WTC11 (cell line): ENCODE data around the gene NSMCE1. TPM values are rescaled to one million over a fixed set of nuclear protein-coding genes. Genes with fewer than 3 reads are reported as not detected.

Experiments
- ATAC-seq: fragments of 200-7000 bp; cut with Tn5 transposase; 2 replicates; pipeline ENCODE4 v1.10.0; 2021; ENCODE audit warnings: mild to moderate bottlenecking, moderate library complexity
- CTCF ChIA-PET: fragments of 300-600 bp; sonication (Branson Sonifier 250); formaldehyde crosslinking; loops from one replicate; lab custom pipeline; 2021; ENCODE audit warnings: antibody characterized with exemption; lab: Charles Lee
- POLR2A ChIA-PET: fragments of 350-600 bp; sonication (Branson Sonifier 250); formaldehyde crosslinking; loops from one replicate; lab custom pipeline; 2021; ENCODE audit warnings: antibody characterized with exemption; lab: Charles Lee
- DNase-seq: peaks from one replicate; pipeline ENCODE4 v3.0.0; 2021; ENCODE audit warnings: low spot score
- H3K27ac Mint-ChIP-seq: 2 replicates; pipeline ENCODE4 v1.8.0; 2021; ENCODE audit warnings: mixed read lengths
- H3K27me3 Mint-ChIP-seq: 2 replicates; pipeline ENCODE4 v1.8.0; 2021; ENCODE audit warnings: low read depth, mild to moderate bottlenecking, moderate library complexity, mixed read lengths
- H3K36me3 Mint-ChIP-seq: 2 replicates; pipeline ENCODE4 v1.8.0; 2021; ENCODE audit warnings: mixed read lengths
- H3K4me1 Mint-ChIP-seq: 2 replicates; pipeline ENCODE4 v1.8.0; 2022; ENCODE audit warnings: mixed read lengths
- H3K4me3 Mint-ChIP-seq: 2 replicates; pipeline ENCODE4 v1.8.0; 2021; ENCODE audit warnings: mild to moderate bottlenecking, moderate library complexity, mixed read lengths
- H3K9me3 Mint-ChIP-seq: 2 replicates; pipeline ENCODE4 v1.8.0; 2021; ENCODE audit warnings: mixed read lengths
- CREM ChIP-seq: sonication (generic); formaldehyde crosslinking; IDR thresholded peaks from 2 replicates; pipeline ENCODE4 v1.8.1; 2022; ENCODE audit warnings: mild to moderate bottlenecking, missing genetic modification reagents, moderate library complexity
- ESRRA ChIP-seq: sonication (generic); formaldehyde crosslinking; IDR thresholded peaks from 2 replicates; pipeline ENCODE4 v1.8.1; 2022; ENCODE audit warnings: mild to moderate bottlenecking, missing genetic modification reagents, borderline replicate concordance
- KAT7 ChIP-seq: sonication (generic); formaldehyde crosslinking; IDR thresholded peaks from 2 replicates; pipeline ENCODE4 v1.8.1; 2023; ENCODE audit warnings: missing genetic modification reagents, mild to moderate bottlenecking, borderline replicate concordance
- SP1 ChIP-seq: sonication (generic); formaldehyde crosslinking; conservative IDR thresholded peaks from 2 replicates; pipeline ENCODE4 v1.8.1; 2022; ENCODE audit warnings: missing genetic modification reagents
- TCF7 ChIP-seq: sonication (generic); formaldehyde crosslinking; IDR thresholded peaks from 2 replicates; pipeline ENCODE4 v1.8.0; 2022; ENCODE audit warnings: mild to moderate bottlenecking, low read depth, missing genetic modification reagents, moderate library complexity
- ZNF416 ChIP-seq: fragments of 250-450 bp; sonication (Bioruptor Pico); IDR thresholded peaks from 2 replicates; pipeline ENCODE4 v1.9.0; 2021; ENCODE audit warnings: mild to moderate bottlenecking, inconsistent platforms
- total RNA-seq: library from RNA; stranded (reverse); gene quantifications from 3 replicates; pipeline ENCODE4 v1.2.3, GENCODE V29; 2021
- TF ChIP-seq, protein P1 (sequence below): fragments of 250-450 bp; sonication (Bioruptor Pico); conservative IDR thresholded peaks from 2 replicates; pipeline ENCODE4 v1.9.0; 2021; ENCODE audit warnings: mild to moderate bottlenecking
- TF ChIP-seq, protein P2 (sequence below): fragments of 250-450 bp; sonication (Bioruptor Pico); IDR thresholded peaks from 2 replicates; pipeline ENCODE4 v1.9.0; 2021; ENCODE audit warnings: mild to moderate bottlenecking
- TF ChIP-seq, protein P3 (sequence below): fragments of 200-600 bp; IDR thresholded peaks from 2 replicates; pipeline ENCODE4 v1.8.0; 2022; ENCODE audit warnings: antibody characterized with exemption
- TF ChIP-seq, protein P4 (sequence below): sonication (generic); formaldehyde crosslinking; IDR thresholded peaks from 2 replicates; pipeline ENCODE4 v1.8.0; 2022; ENCODE audit warnings: mild to moderate bottlenecking, missing genetic modification reagents
- TF ChIP-seq, protein P5 (sequence below): sonication (generic); formaldehyde crosslinking; IDR thresholded peaks from 2 replicates; pipeline ENCODE4 v1.8.1; 2023; ENCODE audit warnings: mild to moderate bottlenecking, missing genetic modification reagents
- TF ChIP-seq, protein P6 (sequence below): sonication (generic); formaldehyde crosslinking; conservative IDR thresholded peaks from 2 replicates; pipeline ENCODE4 v1.8.1; 2023; ENCODE audit warnings: mild to moderate bottlenecking, low read depth, missing genetic modification reagents, moderate library complexity
- TF ChIP-seq, protein P7 (sequence below): sonication (generic); formaldehyde crosslinking; IDR thresholded peaks from 2 replicates; pipeline ENCODE4 v1.8.1; 2023; ENCODE audit warnings: mild to moderate bottlenecking, missing genetic modification reagents
- TF ChIP-seq, protein P8 (sequence below): sonication (generic); formaldehyde crosslinking; IDR thresholded peaks from 2 replicates; pipeline ENCODE4 v1.8.1; 2023; ENCODE audit warnings: mild to moderate bottlenecking, missing genetic modification reagents, moderate library complexity
- TF ChIP-seq, protein P9 (sequence below): fragments of 250-450 bp; sonication (Bioruptor Pico); IDR thresholded peaks from 2 replicates; pipeline ENCODE4 v1.9.0; 2021; ENCODE audit warnings: mild to moderate bottlenecking

The NSMCE1 gene
- total RNA-seq, 1 experiment from 2014 or later, result 29.4 TPM

DNA sequence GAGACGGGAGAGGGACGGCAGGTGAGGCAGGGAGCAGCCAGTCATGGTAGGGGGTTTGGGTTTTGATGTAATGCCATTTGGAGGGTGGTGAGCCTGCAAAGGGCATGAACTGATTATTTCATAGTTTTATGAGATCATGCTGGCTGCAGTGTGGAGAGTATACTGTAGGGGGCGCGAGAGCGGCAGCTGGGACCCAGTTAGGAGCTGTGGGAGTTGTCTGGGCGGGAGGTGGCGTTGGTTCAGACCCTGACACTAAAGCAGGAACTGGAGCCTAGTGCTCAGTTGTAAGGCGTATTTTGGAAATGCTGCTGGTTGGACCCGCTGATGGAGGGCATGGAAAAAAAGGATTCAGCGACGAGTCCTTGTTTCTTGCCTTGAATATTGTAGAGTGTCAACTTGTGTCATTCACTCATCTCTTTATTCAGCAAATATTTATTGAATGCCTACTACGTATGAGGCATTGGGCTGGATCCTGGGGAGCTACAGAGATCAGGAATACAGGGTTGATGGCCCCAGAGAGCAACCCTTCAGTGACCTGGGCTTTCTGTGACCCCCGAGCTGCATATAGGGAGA lies 89.0 kb downstream of the NSMCE1 start:
- TF ChIP-seq, protein P1, sequence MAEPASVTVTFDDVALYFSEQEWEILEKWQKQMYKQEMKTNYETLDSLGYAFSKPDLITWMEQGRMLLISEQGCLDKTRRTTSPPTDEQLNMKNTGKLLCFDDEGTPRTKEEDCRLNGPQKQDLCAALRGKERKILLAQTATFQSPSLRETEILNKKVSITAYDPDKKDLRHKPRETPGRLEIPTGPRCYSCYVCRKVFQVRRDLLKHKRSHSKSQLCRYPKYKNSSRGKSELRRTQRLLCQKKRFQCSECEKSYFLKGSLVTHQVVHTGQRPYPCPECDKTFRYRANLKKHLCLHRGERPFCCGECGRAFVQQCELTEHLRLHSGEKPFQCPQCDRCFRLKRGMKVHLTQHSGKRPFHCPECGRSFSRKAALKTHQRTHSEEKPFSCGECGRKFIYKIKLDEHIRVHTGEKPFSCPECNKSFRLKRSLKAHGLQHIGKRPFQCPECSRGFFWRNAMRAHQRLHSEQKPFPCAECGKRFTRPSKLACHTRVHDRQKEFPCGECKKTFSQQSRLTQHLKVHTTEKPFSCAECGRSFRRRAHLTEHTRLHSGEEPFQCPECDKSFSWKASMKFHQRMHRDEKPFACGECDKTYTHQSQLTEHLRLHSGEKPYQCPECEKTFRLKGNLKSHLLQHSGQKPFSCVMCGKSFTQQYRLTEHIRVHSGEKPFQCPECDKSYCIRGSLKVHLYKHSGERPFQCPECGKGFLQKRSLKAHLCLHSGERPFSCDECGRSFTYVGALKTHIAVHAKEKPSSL (CRISPR knock-in tag), result no peak
- TF ChIP-seq, protein P2, sequence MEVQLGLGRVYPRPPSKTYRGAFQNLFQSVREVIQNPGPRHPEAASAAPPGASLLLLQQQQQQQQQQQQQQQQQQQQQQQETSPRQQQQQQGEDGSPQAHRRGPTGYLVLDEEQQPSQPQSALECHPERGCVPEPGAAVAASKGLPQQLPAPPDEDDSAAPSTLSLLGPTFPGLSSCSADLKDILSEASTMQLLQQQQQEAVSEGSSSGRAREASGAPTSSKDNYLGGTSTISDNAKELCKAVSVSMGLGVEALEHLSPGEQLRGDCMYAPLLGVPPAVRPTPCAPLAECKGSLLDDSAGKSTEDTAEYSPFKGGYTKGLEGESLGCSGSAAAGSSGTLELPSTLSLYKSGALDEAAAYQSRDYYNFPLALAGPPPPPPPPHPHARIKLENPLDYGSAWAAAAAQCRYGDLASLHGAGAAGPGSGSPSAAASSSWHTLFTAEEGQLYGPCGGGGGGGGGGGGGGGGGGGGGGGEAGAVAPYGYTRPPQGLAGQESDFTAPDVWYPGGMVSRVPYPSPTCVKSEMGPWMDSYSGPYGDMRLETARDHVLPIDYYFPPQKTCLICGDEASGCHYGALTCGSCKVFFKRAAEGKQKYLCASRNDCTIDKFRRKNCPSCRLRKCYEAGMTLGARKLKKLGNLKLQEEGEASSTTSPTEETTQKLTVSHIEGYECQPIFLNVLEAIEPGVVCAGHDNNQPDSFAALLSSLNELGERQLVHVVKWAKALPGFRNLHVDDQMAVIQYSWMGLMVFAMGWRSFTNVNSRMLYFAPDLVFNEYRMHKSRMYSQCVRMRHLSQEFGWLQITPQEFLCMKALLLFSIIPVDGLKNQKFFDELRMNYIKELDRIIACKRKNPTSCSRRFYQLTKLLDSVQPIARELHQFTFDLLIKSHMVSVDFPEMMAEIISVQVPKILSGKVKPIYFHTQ (CRISPR knock-in tag), result no peak
- TF ChIP-seq ZNF416 (CRISPR knock-in tag) (no peak), ESRRA (CRISPR knock-in tag) (no peak), SP1 (0 out of 2 replicates have a peak, but pooled peaks have one; percentile 26)
- TF ChIP-seq, protein P3, sequence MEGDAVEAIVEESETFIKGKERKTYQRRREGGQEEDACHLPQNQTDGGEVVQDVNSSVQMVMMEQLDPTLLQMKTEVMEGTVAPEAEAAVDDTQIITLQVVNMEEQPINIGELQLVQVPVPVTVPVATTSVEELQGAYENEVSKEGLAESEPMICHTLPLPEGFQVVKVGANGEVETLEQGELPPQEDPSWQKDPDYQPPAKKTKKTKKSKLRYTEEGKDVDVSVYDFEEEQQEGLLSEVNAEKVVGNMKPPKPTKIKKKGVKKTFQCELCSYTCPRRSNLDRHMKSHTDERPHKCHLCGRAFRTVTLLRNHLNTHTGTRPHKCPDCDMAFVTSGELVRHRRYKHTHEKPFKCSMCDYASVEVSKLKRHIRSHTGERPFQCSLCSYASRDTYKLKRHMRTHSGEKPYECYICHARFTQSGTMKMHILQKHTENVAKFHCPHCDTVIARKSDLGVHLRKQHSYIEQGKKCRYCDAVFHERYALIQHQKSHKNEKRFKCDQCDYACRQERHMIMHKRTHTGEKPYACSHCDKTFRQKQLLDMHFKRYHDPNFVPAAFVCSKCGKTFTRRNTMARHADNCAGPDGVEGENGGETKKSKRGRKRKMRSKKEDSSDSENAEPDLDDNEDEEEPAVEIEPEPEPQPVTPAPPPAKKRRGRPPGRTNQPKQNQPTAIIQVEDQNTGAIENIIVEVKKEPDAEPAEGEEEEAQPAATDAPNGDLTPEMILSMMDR, result peak; percentile 75
- TF ChIP-seq, protein P4, sequence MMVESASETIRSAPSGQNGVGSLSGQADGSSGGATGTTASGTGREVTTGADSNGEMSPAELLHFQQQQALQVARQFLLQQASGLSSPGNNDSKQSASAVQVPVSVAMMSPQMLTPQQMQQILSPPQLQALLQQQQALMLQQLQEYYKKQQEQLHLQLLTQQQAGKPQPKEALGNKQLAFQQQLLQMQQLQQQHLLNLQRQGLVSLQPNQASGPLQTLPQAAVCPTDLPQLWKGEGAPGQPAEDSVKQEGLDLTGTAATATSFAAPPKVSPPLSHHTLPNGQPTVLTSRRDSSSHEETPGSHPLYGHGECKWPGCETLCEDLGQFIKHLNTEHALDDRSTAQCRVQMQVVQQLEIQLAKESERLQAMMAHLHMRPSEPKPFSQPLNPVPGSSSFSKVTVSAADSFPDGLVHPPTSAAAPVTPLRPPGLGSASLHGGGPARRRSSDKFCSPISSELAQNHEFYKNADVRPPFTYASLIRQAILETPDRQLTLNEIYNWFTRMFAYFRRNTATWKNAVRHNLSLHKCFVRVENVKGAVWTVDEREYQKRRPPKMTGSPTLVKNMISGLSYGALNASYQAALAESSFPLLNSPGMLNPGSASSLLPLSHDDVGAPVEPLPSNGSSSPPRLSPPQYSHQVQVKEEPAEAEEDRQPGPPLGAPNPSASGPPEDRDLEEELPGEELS, result no peak
- Mint-ChIP-seq H3K27ac (no peak overlapping the region), H3K27me3 (peaks cover 3% of the 10 kb centered on the region), H3K36me3 (no peaks in the 10 kb centered on the region), H3K4me1 (no peaks in the 10 kb centered on the region), H3K9me3 (no peaks in the 10 kb centered on the region; the same call in 1 of the 2 replicates), H3K4me3 (no peak overlapping the region)
- peak; percentile 92 for DNase-seq
- ChIA-PET POLR2A (interaction anchor here (0.5 to 0.9 kb wide), 3 partner anchors 24 to 195 kb away, joined by 3 to 4 read pairs (median 4); partner anchors contain the start of gene KDM8), CTCF (interaction anchor here (0.5 to 3.9 kb wide), 72 partner anchors 10 to 1302 kb away, joined by 3 to 125 read pairs (median 5); partner anchors contain the start of gene KDM8)
- peak; percentile 96 for ATAC-seq

DNA sequence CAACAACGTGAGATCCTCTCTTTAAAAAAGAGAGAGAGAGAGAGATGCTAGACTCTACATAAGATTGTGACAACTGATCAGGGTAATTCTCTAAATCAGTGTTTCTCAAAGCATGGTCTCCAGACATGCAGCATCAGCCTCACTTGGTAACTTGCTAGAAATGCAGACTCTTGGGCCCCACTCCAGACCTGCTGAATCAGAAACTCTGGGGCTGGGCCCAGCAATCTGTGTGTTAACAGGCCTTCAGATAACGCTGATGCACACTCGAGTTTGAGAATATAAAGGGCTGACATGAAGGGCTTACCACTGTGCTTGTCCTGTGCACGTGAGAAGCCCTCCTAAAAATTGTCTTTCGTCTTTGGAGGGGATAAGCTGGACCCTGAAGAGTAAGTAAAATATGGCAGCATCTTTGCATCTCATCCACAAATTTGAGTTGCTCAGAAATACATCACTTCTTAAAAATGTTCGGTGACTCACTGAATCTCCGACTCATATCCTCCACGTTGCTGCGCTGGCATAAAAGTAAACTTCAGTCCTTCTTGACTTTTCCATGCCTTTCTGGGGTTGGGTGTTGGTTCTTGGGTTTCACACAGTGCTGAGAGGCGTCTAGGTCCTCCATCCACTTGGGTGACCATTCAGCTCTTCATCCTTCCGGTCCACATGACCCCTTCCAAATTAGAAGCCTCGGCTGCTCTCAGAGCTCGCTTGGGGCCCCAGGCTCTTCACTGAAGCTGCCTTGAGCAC lies 91.4 kb downstream of the NSMCE1 start:
- H3K27me3 Mint-ChIP-seq, result peaks cover 4% of the 10 kb centered on the region
- ChIA-PET POLR2A (interaction anchor here (0.6 kb wide), 1 partner anchor 262 kb away, joined by 6 read pairs; no protein-coding TSS in a partner anchor), CTCF (interaction anchor here (1.0 kb wide), 1 partner anchor 16 kb away, joined by 3 read pairs; no protein-coding TSS in a partner anchor)
- H3K27ac Mint-ChIP-seq, result no peak overlapping the region; the same call in 1 of the 2 replicates
- ATAC-seq (no peak), DNase-seq (no peak)
- H3K4me1 Mint-ChIP-seq, result no peaks in the 10 kb centered on the region
- peaks cover 2% of the 10 kb centered on the region for H3K9me3 Mint-ChIP-seq
- no peak overlapping the region for H3K4me3 Mint-ChIP-seq
- H3K36me3 Mint-ChIP-seq, result no peaks in the 10 kb centered on the region
- TF ChIP-seq, protein P5, sequence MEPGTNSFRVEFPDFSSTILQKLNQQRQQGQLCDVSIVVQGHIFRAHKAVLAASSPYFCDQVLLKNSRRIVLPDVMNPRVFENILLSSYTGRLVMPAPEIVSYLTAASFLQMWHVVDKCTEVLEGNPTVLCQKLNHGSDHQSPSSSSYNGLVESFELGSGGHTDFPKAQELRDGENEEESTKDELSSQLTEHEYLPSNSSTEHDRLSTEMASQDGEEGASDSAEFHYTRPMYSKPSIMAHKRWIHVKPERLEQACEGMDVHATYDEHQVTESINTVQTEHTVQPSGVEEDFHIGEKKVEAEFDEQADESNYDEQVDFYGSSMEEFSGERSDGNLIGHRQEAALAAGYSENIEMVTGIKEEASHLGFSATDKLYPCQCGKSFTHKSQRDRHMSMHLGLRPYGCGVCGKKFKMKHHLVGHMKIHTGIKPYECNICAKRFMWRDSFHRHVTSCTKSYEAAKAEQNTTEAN (CRISPR knock-in tag), result no peak
- TF ChIP-seq CREM (no peak), KAT7 (CRISPR knock-in tag) (no peak), TCF7 (no peak)
- TF ChIP-seq, protein P6, sequence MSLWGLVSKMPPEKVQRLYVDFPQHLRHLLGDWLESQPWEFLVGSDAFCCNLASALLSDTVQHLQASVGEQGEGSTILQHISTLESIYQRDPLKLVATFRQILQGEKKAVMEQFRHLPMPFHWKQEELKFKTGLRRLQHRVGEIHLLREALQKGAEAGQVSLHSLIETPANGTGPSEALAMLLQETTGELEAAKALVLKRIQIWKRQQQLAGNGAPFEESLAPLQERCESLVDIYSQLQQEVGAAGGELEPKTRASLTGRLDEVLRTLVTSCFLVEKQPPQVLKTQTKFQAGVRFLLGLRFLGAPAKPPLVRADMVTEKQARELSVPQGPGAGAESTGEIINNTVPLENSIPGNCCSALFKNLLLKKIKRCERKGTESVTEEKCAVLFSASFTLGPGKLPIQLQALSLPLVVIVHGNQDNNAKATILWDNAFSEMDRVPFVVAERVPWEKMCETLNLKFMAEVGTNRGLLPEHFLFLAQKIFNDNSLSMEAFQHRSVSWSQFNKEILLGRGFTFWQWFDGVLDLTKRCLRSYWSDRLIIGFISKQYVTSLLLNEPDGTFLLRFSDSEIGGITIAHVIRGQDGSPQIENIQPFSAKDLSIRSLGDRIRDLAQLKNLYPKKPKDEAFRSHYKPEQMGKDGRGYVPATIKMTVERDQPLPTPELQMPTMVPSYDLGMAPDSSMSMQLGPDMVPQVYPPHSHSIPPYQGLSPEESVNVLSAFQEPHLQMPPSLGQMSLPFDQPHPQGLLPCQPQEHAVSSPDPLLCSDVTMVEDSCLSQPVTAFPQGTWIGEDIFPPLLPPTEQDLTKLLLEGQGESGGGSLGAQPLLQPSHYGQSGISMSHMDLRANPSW (CRISPR knock-in tag), result no peak
- TF ChIP-seq, protein P7, sequence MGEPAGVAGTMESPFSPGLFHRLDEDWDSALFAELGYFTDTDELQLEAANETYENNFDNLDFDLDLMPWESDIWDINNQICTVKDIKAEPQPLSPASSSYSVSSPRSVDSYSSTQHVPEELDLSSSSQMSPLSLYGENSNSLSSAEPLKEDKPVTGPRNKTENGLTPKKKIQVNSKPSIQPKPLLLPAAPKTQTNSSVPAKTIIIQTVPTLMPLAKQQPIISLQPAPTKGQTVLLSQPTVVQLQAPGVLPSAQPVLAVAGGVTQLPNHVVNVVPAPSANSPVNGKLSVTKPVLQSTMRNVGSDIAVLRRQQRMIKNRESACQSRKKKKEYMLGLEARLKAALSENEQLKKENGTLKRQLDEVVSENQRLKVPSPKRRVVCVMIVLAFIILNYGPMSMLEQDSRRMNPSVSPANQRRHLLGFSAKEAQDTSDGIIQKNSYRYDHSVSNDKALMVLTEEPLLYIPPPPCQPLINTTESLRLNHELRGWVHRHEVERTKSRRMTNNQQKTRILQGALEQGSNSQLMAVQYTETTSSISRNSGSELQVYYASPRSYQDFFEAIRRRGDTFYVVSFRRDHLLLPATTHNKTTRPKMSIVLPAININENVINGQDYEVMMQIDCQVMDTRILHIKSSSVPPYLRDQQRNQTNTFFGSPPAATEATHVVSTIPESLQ, result no peak
- TF ChIP-seq, protein P8, sequence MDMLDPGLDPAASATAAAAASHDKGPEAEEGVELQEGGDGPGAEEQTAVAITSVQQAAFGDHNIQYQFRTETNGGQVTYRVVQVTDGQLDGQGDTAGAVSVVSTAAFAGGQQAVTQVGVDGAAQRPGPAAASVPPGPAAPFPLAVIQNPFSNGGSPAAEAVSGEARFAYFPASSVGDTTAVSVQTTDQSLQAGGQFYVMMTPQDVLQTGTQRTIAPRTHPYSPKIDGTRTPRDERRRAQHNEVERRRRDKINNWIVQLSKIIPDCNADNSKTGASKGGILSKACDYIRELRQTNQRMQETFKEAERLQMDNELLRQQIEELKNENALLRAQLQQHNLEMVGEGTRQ (CRISPR knock-in tag), result no peak
- TF ChIP-seq, protein P9, sequence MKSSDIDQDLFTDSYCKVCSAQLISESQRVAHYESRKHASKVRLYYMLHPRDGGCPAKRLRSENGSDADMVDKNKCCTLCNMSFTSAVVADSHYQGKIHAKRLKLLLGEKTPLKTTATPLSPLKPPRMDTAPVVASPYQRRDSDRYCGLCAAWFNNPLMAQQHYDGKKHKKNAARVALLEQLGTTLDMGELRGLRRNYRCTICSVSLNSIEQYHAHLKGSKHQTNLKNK, result no peak
